B cell (primary cell): Measurements from ENCODE around the gene S100A3. TPM values are rescaled to one million over a fixed set of nuclear protein-coding genes. Genes with fewer than 3 reads are reported as not detected.

ENCODE experiments used
- ATAC-seq: fragments of 200-7000 bp; cut with Tn5 transposase; one replicate; pipeline ENCODE4 v1.10.0; 2021; ENCODE audit warnings: low read depth, mild to moderate bottlenecking, moderate number of reproducible peaks, moderate library complexity
- CTCF ChIA-PET: fragments of 350-600 bp; sonication (Branson Sonifier 250); formaldehyde crosslinking; loops from one replicate; lab custom pipeline; 2021; ENCODE audit warnings: antibody characterized with exemption, inconsistent platforms; lab: Charles Lee
- POLR2A ChIA-PET: fragments of 350-600 bp; sonication (Branson Sonifier 250); formaldehyde crosslinking; loops from one replicate; lab custom pipeline; 2021; ENCODE audit warnings: antibody characterized with exemption; lab: Charles Lee
- DNase-seq: peaks from one replicate; pipeline ENCODE4 v3.0.0; 2013
- H2AFZ ChIP-seq: 2 replicates; pipeline ENCODE4 v1.6.1; 2012; ENCODE audit warnings: mild to moderate bottlenecking, low read depth, low read length; ENCODE audit not compliant: insufficient read depth, poor library complexity, severe bottlenecking
- H3K27ac ChIP-seq, 2 donors: 1 replicate in 1 of 2; 2 replicates in 1 of 2; pipeline ENCODE4 v1.5.1; 2012 to 2013; ENCODE audit warnings: low read length in 2 of 2, mild to moderate bottlenecking in 2 of 2, moderate library complexity in 1 of 2
- H3K27me3 ChIP-seq, 4 experiments: fragments of 200-600 bp in 1 of 4; sonication (generic) in 1 of 4; replicated peaks in 1 of 4; 1 replicate in 2 of 4; 2 replicates in 2 of 4; pipeline versions ENCODE4 v1.6.1 to v1.7.0; 2013 to 2016; ENCODE audit warnings: low read length in 3 of 4, mild to moderate bottlenecking in 2 of 4, mixed read lengths in 1 of 4, moderate library complexity in 1 of 4; ENCODE audit not compliant: insufficient read depth in 4 of 4, control insufficient read depth in 3 of 4; ENCODE audit errors: control extremely low read depth in 1 of 4
- H3K36me3 ChIP-seq, 2 experiments: replicated peaks in 1 of 2; 1 replicate in 1 of 2; 2 replicates in 1 of 2; pipeline versions ENCODE4 v1.6.1 to v1.7.1; 2013; ENCODE audit warnings: low read length in 1 of 2; ENCODE audit not compliant: insufficient read depth in 2 of 2, control insufficient read depth in 1 of 2; ENCODE audit errors: control extremely low read depth in 1 of 2, extremely low read depth in 1 of 2
- H3K4me1 ChIP-seq, 2 donors: fragments of 200-600 bp in 1 of 2; sonication (generic) in 1 of 2; 1 replicate in 1 of 2; 2 replicates in 1 of 2; pipeline versions ENCODE4 v1.5.1 to v1.6.1; 2013 to 2017; ENCODE audit warnings: low read length in 2 of 2; ENCODE audit not compliant: control insufficient read depth in 2 of 2, insufficient read depth in 2 of 2
- H3K4me2 ChIP-seq: replicated peaks from 2 replicates; pipeline ENCODE3; 2012; ENCODE audit warnings: mild to moderate bottlenecking, low read depth, low read length; ENCODE audit not compliant: poor library complexity, severe bottlenecking
- H3K4me3 ChIP-seq, 5 experiments: fragments of 200-600 bp in 1 of 5; sonication (generic) in 1 of 5; 1 replicate in 3 of 5; 2 replicates in 2 of 5; pipeline versions ENCODE4 v1.5.1 to v1.7.0; 2011 to 2016; ENCODE audit warnings: low read length in 4 of 5, mild to moderate bottlenecking in 4 of 5, low read depth in 2 of 5, control low read depth in 1 of 5, moderate library complexity in 1 of 5; ENCODE audit not compliant: insufficient read depth in 1 of 5; ENCODE audit errors: control extremely low read depth in 1 of 5, extremely low read depth in 1 of 5
- H3K79me2 ChIP-seq: fragments of 200-600 bp; sonication (generic); one replicate; pipeline ENCODE4 v1.6.0; 2016; ENCODE audit warnings: low read length; ENCODE audit not compliant: control insufficient read depth, insufficient read depth
- H3K9ac ChIP-seq: fragments of 200-600 bp; sonication (generic); 2 replicates; pipeline ENCODE4 v1.6.1; 2017; ENCODE audit warnings: mild to moderate bottlenecking, low read length, moderate library complexity
- H3K9me3 ChIP-seq, 3 donors: one replicate each; pipeline versions ENCODE4 v1.6.1 to v1.7.1; 2013; ENCODE audit warnings: low read length in 2 of 3; ENCODE audit not compliant: control insufficient read depth in 2 of 3, insufficient read depth in 1 of 3; ENCODE audit errors: control extremely low read depth in 1 of 3
- H4K20me1 ChIP-seq: 2 replicates; pipeline ENCODE4 v1.6.0; 2012; ENCODE audit warnings: mild to moderate bottlenecking, low read length; ENCODE audit not compliant: insufficient read depth, control insufficient read depth, poor library complexity, severe bottlenecking
- H3K27ac Mint-ChIP-seq: one replicate; pipeline ENCODE4 v1.8.0; 2021; ENCODE audit warnings: mixed read lengths
- H3K27me3 Mint-ChIP-seq: one replicate; pipeline ENCODE4 v1.8.0; 2021; ENCODE audit warnings: mixed read lengths
- H3K4me1 Mint-ChIP-seq: one replicate; pipeline ENCODE4 v1.8.0; 2021; ENCODE audit warnings: mixed read lengths
- H3K4me3 Mint-ChIP-seq: one replicate; pipeline ENCODE4 v1.8.0; 2021; ENCODE audit warnings: mixed read lengths
- H3K9me3 Mint-ChIP-seq: one replicate; pipeline ENCODE4 v1.8.0; 2022; ENCODE audit warnings: mixed read lengths; ENCODE audit not compliant: insufficient read depth
- EZH2 ChIP-seq: IDR thresholded peaks from 2 replicates; pipeline ENCODE4 v1.6.1; 2012; ENCODE audit warnings: borderline replicate concordance, low read depth, mild to moderate bottlenecking, moderate library complexity, low read length; ENCODE audit not compliant: insufficient read depth, poor library complexity, severe bottlenecking
- WGBS: methylation state at CpG from one replicate; pipeline ENCODE4 v1.1.5; 2013; ENCODE audit warnings: missing lambda C conversion rate; ENCODE audit not compliant: insufficient coverage; 5-methylcytosine and 5-hydroxymethylcytosine counted together
- intact Hi-C: fragments of 100-400 bp; cut with micrococcal nuclease; formaldehyde crosslinking; loops from one replicate; pipeline ENCODE4 v1.10.0; 2022
- polyA plus RNA-seq: library from polyadenylated mRNA; depleted of rRNA; stranded (reverse); fragments of >200 nt; gene quantifications from 2 replicates; pipeline ENCODE4 v1.2.3, GENCODE V29; 2012
- total RNA-seq, 2 donors: library from RNA; stranded (reverse); fragments of 120-200 nt in 1 of 2; gene quantifications; 1 replicate in 1 of 2; 2 replicates in 1 of 2; pipeline versions ENCODE4 v1.2.3 to v1.2.4, GENCODE V29; 2013 to 2022
- TF ChIP-seq, protein P1 (sequence below): fragments of 200-600 bp; IDR thresholded peaks from one replicate; pipeline ENCODE4 v1.8.0; 2022; ENCODE audit warnings: antibody characterized with exemption, mild to moderate bottlenecking

Gene S100A3
- total and polyA plus RNA-seq, 2 donors (not counting 1 experiment from before 2014, with no cell fraction given), result not detected

DNA sequence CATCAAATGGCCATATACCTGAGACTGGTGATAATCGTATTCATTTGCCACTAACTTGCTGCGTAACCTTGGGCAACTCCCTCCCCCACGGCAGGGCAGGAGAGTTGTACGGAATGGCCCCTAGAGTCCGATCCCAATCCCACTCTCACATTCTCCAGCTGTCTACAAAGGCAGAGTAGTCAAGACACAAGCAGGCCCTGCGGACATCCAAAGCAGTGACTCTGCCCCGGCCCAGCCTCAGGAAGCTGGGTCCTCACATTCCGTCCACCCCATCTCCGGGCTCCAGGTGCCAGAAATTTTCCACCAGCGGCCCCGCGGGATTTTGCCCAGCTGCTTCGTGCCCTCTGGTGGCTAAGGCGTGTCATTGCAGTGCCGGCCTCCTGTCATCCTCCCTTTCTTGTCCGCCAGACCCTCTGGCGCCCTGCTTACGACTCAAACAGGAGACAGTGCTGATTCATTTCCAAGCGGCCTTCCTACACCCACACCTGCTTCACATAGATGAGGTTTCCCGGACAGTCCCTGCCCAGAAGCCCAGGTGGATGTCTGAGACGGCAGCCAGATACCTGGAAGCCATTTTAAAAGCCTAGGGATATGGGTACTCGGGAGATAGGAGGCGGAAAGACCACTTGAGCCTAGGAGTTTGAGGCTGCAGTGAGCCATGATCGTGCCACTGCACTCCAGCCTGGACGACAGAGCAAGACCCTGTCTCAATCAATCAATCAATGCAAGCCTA, 19.5 kb upstream of the S100A3 start:
- POLR2A ChIA-PET, result interaction anchor here (0.6 to 1.4 kb wide), 3 partner anchors 33 to 176 kb away, joined by 4 to 7 read pairs (median 4); partner anchors contain the start of gene S100A6
- DNase-seq (peak; percentile 83), ATAC-seq (peak; percentile 39)
- intact Hi-C loops, result loop anchor here (1.0 kb wide), 5 partner anchors 35 to 704 kb away; partner anchors contain the start of gene HAX1
- TF ChIP-seq, protein P1, sequence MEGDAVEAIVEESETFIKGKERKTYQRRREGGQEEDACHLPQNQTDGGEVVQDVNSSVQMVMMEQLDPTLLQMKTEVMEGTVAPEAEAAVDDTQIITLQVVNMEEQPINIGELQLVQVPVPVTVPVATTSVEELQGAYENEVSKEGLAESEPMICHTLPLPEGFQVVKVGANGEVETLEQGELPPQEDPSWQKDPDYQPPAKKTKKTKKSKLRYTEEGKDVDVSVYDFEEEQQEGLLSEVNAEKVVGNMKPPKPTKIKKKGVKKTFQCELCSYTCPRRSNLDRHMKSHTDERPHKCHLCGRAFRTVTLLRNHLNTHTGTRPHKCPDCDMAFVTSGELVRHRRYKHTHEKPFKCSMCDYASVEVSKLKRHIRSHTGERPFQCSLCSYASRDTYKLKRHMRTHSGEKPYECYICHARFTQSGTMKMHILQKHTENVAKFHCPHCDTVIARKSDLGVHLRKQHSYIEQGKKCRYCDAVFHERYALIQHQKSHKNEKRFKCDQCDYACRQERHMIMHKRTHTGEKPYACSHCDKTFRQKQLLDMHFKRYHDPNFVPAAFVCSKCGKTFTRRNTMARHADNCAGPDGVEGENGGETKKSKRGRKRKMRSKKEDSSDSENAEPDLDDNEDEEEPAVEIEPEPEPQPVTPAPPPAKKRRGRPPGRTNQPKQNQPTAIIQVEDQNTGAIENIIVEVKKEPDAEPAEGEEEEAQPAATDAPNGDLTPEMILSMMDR, result peak; percentile 98
- TF ChIP-seq EZH2, result no peak
- H3K27me3 ChIP-seq, result peaks cover 0 to 2% (median 0%) of the 10 kb centered on the region in 4 experiments
- no peak overlapping the region for H3K27ac ChIP-seq
- H3K27me3 Mint-ChIP-seq, result peaks cover 7% of the 10 kb centered on the region
- no peaks in the 10 kb centered on the region for H3K9me3 Mint-ChIP-seq
- H4K20me1 ChIP-seq, result no peaks in the 10 kb centered on the region
- CTCF ChIA-PET, result interaction anchor here (0.6 to 7.4 kb wide), 28 partner anchors 9 to 419 kb away, joined by 3 to 227 read pairs (median 4); partner anchors contain the start of genes CRTC2, S100A4, S100A5 and S100A6
- peak overlapping the region; percentile 62 for H3K4me2 ChIP-seq
- H3K4me1 Mint-ChIP-seq, result peaks cover 40% of the 10 kb centered on the region
- H3K4me3 Mint-ChIP-seq, result peak overlapping the region; percentile 65
- H3K36me3 ChIP-seq, result no peaks in the 10 kb centered on the region
- H3K79me2 ChIP-seq, result no peaks in the 10 kb centered on the region
- no peaks in the 10 kb centered on the region for H3K9me3 ChIP-seq
- H3K9ac ChIP-seq, result no peak overlapping the region
- H3K4me3 ChIP-seq, result peak overlapping the region in 1 of 5 experiments; percentile 26
- H3K27ac Mint-ChIP-seq, result peak overlapping the region; percentile 42
- 22% methylated on average over 25 of the region's 25 CpGs for WGBS
- peaks cover 16 to 37% of the 10 kb centered on the region in 2 donors for H3K4me1 ChIP-seq
- H2AFZ ChIP-seq, result peak overlapping the region; percentile 81
